Measurements from ENCODE around the gene CLSTN3. TPM values are rescaled to one million over a fixed set of nuclear protein-coding genes. Genes with fewer than 3 reads are reported as not detected.

Gene CLSTN3
- total and polyA plus RNA-seq, 9 of the 15 experiments (the other 6 are each of a cell fraction or from before 2014, with no cell fraction given), result 0.08 to 23.2 (median 11.0) TPM

- 81% methylated on average over 2 of the region's 2 CpGs for WGBS (ENCODE audit: insufficient coverage, low coverage, missing lambda C conversion rate)
- no peak for FAIRE-seq
Measured at GRCh38 chr12:7197841-7198240, 67.7 kb downstream of the CLSTN3 start.

GRCh38 chr12:7203109-7203508 is 72.9 kb downstream of the CLSTN3 start:
- H3K36me3 ChIP-seq (ENCODE audit: control insufficient read depth, insufficient read depth, low read length), result peaks cover 67% of the 10 kb centered on the region
- H3K9me3 ChIP-seq (replicated peaks; ENCODE audit: control insufficient read depth, insufficient read depth, low read depth, low read length), result no peaks in the 10 kb centered on the region
- H3K4me3 ChIP-seq, result no peak overlapping the region
- BruUV-seq (replicated peaks), result no TSS peak
- CTCF ChIA-PET (ENCODE audit: low intra/inter-chr PET ratio), result no interaction called here
- H3K79me2 ChIP-seq (ENCODE audit: control insufficient read depth, insufficient read depth, low read length), result no peaks in the 10 kb centered on the region
- no peaks in the 10 kb centered on the region for H3K9me1 ChIP-seq (ENCODE audit: control insufficient read depth, insufficient read depth, low read length)
- ATAC-seq (no peak), DNase-seq (ENCODE audit: extremely low read depth in 1 of 4, low spot score in 3 of 4) (no peak), FAIRE-seq (no peak)
- no peak overlapping the region for H3K27ac ChIP-seq (ENCODE audit: extremely low read depth, low read depth, low read length)
- WGBS (ENCODE audit: insufficient coverage, low coverage, missing lambda C conversion rate), result 71% methylated on average over 4 of the region's 4 CpGs
- in situ Hi-C loops (cut with MboI), result no loop called here
- H3K27me3 ChIP-seq (ENCODE audit: control insufficient read depth in 2 of 2, insufficient read depth in 2 of 2, low read length in 2 of 2), result no peaks in the 10 kb centered on the region
- intact Hi-C loops (cut with micrococcal nuclease), result no loop called here
- POLR2A ChIA-PET, result no interaction called here
- H3K4me1 ChIP-seq (replicated peaks in 1 of 2; ENCODE audit: control insufficient read depth in 2 of 2, insufficient read depth in 2 of 2, low read length in 2 of 2), result no peaks in the 10 kb centered on the region
- H3K9ac ChIP-seq (ENCODE audit: insufficient read depth in 1 of 2, low read depth in 2 of 2, low read length in 2 of 2), result no peak overlapping the region
- no peaks in the 10 kb centered on the region for H4K20me1 ChIP-seq (replicated peaks; ENCODE audit: control insufficient read depth, insufficient read depth, low read length)
- TF ChIP-seq ZNF143 (CRISPR knock-in tag; IDR thresholded peaks at IDR 0.05), result no peak
- no peak overlapping the region for H2AFZ ChIP-seq (ENCODE audit: low read depth, low read length)
- no peak overlapping the region for H3K4me2 ChIP-seq (ENCODE audit: insufficient read depth, low read length)

More at GRCh38 chr12:7197841-7198240, 67.7 kb downstream of the CLSTN3 start:
- no peak overlapping the region for H2AFZ ChIP-seq (ENCODE audit: low read depth, low read length)
- TF ChIP-seq POLR2AphosphoS5 (IDR thresholded peaks at IDR 0.05; ENCODE audit: control insufficient read depth, insufficient read depth, low read depth, low read length) (no peak), HMG20B (CRISPR knock-in tag; IDR thresholded peaks at IDR 0.05) (no peak)
- peaks cover 6% of the 10 kb centered on the region; the same call in 1 of the 3 replicates for H3K79me2 ChIP-seq (ENCODE audit: control insufficient read depth, insufficient read depth, low read length)
- no peaks in the 10 kb centered on the region for H3K27me3 ChIP-seq (ENCODE audit: control insufficient read depth in 2 of 2, insufficient read depth in 2 of 2, low read length in 2 of 2)
- H3K9me3 ChIP-seq (replicated peaks; ENCODE audit: control insufficient read depth, insufficient read depth, low read depth, low read length), result no peaks in the 10 kb centered on the region
- H3K9me1 ChIP-seq (ENCODE audit: control insufficient read depth, insufficient read depth, low read length), result no peaks in the 10 kb centered on the region
- H3K36me3 ChIP-seq (ENCODE audit: control insufficient read depth, insufficient read depth, low read length), result peaks cover 60% of the 10 kb centered on the region
- in situ Hi-C loops (cut with MboI) (no loop called here), intact Hi-C loops (cut with micrococcal nuclease) (no loop called here)
- no peak overlapping the region for H3K9ac ChIP-seq (ENCODE audit: insufficient read depth in 1 of 2, low read depth in 2 of 2, low read length in 2 of 2)
- peaks cover 0 to 8% of the 10 kb centered on the region in 2 experiments; a peak in 3 of 5 replicates for H3K4me1 ChIP-seq (replicated peaks in 1 of 2; ENCODE audit: control insufficient read depth in 2 of 2, insufficient read depth in 2 of 2, low read length in 2 of 2)
- H3K27ac ChIP-seq (ENCODE audit: extremely low read depth, low read depth, low read length), result no peak overlapping the region
- H3K4me2 ChIP-seq (ENCODE audit: insufficient read depth, low read length), result no peak overlapping the region
- DNase-seq (ENCODE audit: extremely low read depth in 1 of 4, low spot score in 3 of 4), result no peak
- ATAC-seq, result no peak
- CTCF ChIA-PET (ENCODE audit: low intra/inter-chr PET ratio), result no interaction called here
- no peak overlapping the region for H3K4me3 ChIP-seq
- H4K20me1 ChIP-seq (replicated peaks; ENCODE audit: control insufficient read depth, insufficient read depth, low read length), result no peaks in the 10 kb centered on the region
- BruUV-seq (replicated peaks), result no TSS peak
- POLR2A ChIA-PET, result no interaction called here

Data from K562 (cell line).